Stimulated activated CD4-positive, alpha-beta T cell treated with anti-CD3 and anti-CD28 coated beads, TNF-alpha, amount 100 ng/mL, for 48 hours (primary cell): ENCODE measurements around the gene SLC26A8.
"Not testable (repeated sequence)": the region's sequence is repeated elsewhere in the genome, so short reads cannot be mapped to it uniquely, and the experiment has no call there.

Experiments used
- DNase-seq, 3 donors: peaks; one replicate each; pipeline ENCODE4 v3.0.0-alpha.2; 2020; ENCODE audit warnings: low read depth in 3 of 3

The SLC26A8 gene

DNA sequence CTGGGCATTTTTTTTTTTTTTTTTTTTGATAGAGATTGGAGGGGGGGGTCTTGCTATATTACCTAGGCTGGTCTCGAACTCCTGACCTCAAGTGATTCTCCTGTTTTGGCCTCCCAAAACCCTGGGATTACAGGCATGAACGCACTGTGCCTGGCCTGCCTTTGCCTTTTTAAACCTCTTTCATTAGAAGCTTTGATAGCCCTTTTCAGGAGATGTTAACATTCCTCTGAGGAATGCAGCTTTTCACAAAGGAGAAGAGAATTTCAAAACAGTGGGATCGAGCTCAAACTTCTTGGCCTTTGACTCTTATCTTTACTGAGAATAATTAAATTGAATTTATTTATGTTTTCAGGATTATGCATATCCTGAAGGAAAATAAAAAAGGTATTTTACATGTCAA, 31.3 kb downstream of the SLC26A8 start:
- DNase-seq = no peak

DNA sequence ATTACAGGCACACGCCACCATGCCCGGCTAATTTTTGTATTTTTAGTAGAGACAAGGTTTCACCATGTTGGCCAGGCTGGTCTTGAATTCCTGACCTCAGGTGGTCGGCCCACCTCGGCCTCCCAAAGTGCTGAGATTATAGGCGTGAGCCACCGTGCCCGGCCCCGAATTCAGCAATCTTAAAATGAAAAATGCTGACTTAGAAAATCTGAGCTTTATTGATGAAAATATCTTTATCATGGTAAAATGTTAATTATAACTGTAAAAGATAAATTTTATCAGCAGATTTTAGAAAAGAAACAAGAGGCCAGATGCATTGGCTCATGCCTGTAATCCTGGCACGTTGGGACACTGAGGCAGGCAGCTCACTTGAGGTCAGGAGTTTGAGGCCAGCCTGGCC, 36.4 kb downstream of the SLC26A8 start:
- DNase-seq = not testable (repeated sequence)

DNA sequence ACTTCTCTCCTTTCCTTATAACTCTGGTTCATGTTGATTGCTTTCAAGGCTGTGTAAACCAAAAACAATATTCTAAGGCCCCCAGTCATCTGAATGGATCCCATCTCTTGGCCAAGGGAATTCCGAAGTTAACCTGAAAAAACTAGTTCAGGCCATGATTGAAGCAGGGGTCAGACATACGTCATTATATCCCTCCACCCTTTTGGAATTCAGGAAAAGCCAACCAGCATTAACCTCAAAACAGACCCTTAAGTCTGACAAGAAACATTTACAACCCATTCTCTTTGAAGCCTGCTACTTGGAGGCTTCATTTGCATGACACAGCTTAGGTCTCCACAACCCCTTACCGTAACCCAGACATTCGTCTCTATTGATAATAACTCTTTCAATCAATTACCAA, 39.7 kb downstream of the SLC26A8 start:
- no peak for DNase-seq

DNA sequence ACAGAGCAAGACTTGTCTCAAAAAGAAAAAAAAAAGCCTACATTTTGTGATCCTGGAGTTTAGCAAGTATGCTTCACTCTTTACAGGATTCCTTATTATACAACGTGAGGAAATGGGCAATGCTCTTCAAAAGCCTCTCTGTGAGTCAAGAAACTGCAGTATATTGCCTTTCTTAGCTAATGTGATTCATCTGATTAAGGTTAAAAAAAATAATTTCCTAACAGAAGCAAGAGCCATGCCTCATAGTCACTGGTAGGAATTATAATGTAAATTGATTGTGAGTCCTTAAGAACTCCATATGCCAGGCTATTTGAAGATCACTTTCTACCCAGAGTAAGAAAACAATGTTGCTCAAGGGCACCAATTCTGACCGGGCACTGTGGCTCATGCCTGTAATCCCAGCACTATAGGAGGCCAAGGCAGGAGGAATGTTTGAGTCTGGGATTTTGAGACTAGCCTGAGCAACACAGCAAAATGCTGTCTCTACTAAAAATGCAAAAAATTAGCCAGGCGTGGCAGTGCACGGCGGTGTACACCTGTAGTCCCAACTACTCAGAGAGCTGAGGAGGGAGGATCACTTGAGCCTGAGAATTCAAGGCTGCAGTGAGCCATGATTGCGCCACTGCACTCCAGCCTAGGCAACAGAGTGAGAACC, 43.3 kb downstream of the SLC26A8 start:
- DNase-seq = no peak

DNA sequence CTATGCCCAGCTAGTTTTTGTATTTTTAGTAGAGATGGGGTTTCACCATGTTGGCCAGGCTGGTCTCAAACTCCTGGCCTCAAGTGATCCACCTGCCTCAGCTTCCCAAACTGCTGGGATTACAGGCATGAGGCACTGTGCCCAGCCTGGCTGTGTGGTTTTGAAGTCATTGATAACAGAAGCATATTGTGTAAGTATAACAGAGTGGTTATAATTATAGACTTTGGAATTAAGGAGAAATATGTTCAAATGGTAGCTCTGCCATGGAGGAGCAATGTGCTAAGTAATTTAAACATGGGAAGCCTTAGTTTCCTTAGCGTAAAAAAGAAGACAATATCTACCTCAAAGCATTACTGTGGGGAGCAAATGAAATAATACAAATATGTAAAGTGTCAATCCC, 44.3 kb downstream of the SLC26A8 start:
- not testable (repeated sequence) for DNase-seq

DNA sequence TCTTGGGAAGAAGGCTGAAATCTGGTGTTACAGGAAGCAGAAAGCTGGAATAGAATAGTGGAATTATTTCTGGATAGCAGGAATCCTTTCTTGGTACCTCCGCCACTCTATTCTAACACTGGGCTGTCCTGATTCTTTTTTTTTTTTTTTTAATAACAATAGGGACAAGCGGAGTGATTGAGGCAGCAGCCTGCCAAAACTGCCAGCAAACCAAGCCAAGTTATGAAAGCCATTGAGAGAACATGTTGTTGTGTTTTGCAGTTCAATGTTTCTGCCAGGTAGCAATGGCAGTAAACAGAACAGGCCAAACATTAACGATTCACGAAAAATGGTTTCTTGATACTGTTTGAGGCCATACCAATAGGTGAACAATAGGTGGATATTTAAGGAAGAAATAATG, 47.1 kb downstream of the SLC26A8 start:
- no peak for DNase-seq

DNA sequence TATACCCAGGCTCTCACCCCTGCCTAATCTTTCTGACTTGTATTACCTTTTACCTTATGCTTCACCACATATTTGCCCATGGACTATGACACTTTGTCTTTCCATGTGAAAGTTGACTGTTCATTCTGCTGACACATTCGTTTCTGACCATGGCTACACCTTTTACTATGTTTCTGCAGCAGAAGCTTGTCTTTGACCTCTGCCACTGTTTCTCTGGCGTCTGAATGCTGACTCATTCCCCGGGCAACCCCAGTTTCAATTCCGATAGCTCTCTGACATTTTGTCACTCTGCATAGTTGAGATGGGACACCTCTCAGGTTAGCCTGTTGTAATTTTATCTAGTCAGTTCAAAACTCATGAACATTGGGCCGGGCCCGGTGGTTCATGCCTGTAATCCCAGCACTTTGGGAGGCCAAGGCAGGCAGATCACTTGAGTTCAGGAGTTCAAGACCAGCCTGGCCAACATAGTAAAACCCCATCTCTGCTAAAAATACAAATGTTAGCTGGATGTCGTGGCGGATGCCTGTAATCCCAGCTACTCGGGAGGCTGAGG, 50.7 kb downstream of the SLC26A8 start:
- peak; percentile 7 to 40 (median 19) for DNase-seq

DNA sequence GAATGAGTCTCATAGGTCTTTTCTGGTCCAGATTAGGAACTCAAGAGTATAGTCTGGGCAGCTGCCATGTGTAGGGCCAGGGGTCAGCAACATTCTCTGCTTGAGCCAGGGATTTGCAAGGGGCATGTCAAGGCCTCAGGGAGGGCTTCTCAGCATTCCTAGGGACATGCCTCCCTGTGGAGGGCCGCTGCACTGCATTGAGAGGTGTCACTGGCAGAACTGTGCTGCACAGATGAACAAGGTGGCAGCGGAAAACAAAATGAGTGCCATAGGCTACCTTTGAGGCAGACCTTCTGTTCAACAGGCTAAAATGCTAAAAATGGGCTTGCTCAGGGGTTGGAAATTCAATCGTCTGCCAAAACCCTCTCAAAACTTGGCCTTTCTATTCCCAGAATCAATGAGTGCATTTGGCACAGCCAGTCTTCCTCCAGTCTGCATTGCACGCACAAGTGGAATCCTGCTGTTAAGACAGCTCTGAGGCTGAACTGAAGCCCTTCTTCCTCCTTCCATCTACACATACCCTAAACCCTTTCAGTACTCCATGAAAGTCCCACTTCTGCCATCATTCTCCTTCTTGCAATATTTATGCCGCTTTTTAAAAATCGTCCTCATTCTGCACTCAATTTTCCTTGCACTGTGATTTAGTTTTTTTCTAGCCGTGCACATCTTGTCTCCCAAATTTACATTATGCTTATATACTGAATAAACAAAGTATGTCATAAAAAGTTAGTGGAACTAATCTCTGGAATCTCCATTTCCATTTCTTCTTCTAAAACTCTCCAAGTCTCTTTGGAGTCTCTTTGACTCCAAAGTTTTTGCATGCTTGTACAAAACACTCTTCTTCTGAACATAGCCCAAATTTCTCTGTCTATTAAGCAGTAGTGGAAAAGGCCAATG, 51.7 kb downstream of the SLC26A8 start:
- no peak for DNase-seq

DNA sequence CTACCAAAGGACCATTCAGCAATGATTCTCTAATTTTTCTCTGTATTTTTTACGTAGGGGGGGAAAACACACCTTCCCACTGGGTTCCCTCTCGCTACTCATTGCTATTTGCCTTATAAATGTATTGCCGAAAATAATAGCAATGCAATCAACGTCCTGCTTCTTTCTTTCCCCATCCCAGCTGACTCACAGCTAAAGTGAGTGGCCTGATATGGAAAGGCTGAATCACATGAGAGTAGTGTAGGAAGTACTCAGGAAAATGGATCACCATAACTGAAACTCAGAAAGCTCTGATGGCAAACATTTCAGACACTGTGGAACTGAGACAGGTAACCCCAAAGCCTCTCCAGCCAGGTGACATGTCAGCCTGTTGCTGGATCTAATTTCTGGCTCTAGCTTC, 54.3 kb downstream of the SLC26A8 start:
- DNase-seq = no peak

DNA sequence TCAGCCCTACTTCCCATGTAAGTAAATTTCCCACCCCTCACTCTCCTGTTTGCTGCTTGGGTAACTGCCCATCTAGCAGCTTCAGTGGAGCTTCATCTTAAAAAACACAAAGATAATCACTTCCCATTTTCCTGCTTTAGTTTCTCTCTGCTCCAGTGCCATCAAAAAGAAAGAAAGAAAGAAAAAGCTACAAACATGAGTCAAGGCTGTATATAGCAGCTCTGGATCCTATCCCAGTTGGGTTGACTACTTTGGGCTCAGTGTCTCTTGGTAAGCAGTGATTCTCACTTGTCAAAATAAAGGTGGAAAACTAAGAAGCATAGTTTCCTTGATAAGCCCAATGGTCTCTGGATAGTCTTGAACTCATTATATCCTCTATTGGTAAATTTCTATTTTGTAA, 54.8 kb downstream of the SLC26A8 start:
- no peak for DNase-seq

DNA sequence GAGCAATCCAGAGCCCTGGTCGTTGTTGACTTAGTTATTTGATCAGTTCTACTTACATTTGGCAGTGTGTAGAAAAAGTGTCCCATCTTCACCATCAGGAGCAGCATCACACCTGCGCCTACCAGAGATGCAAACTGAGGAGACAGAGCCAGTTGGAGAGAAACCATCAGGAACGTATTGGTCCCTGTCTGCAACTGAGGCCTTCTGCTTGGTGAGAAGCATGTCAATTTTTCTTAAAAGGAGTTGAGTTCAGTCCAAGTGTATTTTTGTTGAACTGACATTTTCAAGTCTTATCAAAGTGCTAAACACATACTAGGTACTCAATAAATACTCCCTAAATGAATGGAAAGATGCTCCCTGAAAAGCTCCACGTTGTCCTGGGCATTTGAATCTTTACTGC, 55.6 kb downstream of the SLC26A8 start:
- no peak for DNase-seq

DNA sequence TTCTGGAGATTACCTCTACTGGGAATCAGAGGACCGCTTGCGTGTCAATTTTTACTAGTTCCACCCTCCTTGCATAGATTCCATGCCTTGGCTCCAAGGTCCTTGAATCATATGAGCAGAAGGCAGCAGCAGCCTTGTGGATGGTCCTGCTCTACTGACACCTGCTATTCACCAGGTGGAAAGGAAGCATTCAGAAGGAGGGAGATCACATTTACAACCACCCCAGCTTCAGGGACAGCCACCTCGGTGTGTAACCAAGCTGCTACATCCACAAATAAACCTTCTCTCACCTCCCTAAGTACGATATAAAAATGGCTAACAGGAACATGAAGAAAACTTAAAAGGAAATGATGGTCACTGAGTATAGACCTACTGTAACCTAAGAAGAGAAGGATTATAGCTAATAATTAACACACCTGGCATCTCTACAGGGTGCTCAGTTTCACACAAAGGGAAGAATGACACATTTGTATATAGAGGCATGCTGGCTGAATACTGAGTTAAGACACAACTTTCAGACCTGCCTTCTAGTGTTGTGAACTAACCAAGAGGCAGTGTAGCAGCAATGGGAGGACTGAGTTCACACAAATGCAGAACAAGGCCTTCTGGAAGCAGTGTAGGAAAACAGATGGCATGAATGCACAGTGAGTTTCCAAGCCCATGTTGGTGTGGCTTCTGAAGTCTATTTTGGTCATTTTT, 57.2 kb downstream of the SLC26A8 start:
- DNase-seq = no peak

DNA sequence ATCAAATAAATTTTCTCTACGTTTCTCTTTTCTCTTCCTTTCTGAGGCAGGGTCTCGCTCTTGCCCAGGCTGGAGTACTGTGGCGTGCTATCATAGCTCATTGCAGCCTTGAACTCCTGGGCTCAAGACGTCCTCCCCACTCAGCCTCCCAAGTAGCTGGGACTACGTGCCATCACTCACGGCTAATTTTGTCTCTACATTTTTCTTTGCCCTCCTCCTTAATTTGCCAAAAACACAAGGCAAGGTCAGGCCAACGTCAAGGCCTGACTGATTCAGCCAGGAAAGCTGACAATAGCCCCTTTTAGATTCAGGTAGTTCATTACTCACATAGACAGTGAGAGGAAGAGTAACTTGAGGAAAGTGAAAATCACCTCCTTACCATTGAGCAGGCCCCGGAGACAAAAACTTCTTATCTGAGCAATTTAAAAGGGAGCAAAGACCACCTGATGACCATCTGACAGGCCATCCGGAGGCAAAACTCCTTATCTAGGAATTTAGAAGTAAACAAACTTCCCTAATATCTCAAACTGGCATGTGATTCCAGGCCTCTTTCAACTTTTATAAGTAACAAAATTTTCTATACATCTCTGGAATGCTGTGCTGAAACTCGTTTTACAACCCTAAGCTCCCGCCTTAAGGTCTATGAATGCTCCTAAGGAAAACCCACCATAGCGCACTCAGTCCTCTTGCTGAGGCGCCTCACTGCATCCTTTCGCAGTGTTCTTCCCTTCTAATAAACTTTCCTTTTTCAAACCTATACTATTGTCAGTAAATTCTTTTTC, 61.5 kb downstream of the SLC26A8 start:
- no peak for DNase-seq

DNA sequence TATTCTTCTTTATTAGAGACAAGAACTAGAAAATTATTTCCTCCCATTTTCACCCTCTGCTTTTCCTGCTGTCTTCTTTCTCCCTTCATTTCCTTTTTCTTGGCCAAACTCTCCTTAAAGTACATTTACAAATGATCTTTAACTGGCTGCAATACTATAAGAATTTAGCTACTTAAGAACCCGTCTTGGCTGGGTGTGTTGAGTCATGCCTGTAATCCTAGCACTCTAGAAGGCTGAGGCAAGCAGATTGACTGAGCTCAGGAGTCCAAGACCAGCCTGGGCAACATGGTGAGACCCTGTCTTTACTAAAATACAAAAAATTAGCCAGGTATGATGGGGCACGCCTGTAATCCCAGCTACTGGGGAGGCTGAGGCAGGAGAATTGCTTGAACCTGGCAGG, 64.3 kb downstream of the SLC26A8 start:
- DNase-seq = no peak

DNA sequence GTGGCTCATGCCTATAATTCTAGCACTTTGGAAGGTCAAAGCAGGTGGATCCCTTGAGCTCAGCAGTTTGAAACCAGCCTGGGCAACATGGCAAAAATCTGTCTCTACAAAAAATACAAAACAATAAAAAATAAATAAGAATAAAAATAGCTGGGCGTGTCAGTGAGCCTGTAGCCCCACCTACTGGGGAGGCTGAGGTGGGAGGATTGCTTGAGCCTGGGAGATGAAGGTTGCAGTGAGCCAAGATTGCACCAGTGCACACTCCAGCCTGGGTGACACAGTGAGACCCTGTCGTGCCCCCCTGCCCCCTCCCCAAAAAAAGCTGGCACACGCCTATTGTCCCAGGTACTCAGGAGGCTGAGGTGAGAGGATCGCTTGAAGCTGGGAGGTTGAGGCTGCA, 68.5 kb downstream of the SLC26A8 start:
- DNase-seq = no peak

DNA sequence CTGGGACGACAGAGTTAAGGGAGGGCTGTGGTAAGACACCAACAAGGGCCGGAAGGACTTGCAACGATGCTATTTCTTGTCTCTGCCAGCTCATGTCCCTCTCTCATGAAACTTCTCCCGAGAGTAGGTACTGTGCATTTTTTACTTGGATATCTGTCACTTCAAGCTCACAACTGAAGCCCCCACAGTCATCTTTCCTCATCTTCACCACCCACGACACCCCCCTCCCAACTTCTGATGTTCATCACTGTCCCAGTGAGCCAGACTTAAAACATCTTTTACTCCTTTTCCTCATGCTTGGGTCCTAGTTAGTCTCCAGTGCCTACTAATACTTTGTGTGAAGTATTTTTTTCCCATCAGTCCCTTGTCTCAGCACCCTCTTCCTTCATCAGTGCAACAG, 68.9 kb downstream of the SLC26A8 start:
- DNase-seq = no peak

DNA sequence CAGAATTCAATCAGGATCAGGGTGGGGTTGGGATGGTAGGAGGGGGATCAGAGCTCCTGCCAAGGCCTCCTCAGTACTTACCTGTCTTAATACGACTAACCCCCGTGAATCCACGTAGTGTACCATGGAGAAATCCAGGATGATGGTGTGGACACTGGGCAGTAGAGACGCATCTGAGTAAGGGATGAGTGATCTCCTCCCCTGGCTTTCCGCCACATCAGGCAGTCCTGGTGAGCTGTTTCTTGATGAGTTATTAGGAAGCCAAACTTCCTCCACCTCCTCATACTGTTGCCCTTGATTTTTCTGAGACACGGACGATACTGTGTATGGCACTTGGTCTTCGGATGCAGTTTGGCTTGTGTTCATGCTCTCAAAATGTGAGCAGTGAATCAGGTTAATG, 69.4 kb downstream of the SLC26A8 start:
- no peak for DNase-seq

DNA sequence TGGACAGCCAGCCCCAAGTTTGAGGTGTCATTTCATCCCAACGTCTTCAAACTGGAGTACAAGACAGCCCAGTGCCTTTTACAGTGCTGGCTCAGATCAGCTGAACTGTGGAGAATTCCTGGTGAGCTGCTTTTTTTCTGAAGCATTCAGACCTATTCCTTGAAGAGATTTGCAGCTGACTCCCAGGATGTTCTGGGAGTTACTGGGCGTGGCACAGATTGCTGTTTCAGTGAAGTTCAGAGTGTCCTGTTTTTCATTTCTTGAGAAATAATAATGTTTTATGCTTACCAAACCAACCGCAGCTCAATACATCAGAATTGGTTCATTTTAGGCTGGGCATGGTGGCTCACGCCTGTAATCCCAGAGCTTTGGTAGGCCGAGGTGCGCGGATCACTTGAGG, 70.1 kb downstream of the SLC26A8 start:
- no peak for DNase-seq

DNA sequence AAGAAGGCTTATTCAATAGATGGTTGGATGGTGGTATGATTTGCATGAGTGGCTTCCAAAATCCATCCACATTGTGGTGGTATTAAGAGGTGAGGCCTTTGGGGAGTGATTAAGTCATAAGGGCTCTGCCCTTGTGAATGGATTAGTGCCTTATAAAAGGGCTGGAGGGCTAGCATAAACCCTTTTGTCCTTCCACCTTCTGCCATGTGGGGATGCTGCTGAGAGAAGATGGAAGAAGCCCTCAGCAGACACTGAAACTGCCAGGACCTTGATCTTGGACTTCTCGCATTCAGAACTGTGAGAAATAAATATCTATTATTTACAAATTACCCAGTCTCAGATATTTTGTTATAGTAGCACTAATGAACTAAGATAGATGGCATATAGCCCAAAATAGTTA, 75.7 kb downstream of the SLC26A8 start:
- no peak for DNase-seq

DNA sequence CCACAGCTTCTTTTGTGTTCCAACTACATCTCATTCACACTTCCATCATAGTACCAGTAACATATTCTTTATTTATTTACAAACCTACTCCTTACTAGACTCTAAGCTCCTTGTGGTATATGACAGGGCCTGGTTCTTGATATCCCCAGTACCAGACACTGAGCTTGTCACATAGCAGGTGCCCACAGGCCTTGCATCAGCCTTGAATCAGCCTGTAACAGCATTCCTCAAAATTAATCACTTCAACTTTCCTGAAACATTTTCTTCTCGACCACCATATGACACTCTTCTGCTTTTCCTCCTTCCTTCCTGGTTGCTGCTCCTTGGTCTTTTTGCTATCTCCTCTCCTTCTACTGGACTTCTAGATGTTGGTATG, 78.8 kb downstream of the SLC26A8 start:
- no peak for DNase-seq

DNA sequence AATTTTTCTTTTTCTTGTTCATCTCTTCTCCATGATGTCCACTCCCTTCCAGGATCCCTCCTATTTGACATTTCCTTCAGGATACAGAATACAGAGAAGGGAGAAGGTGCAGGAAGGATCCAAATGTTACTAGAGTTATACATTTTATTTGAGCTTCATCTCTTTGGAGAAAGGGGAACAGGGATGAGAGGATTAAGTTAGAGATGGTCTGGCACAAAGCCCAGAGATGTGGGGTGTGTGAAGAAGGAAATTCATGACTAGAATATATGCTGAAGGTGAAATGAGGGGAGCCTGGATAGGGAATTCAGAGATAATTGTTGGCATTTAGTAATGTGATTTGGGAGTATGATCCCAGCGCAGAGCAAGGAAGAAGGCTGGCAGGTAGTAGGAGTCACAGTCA, 81.1 kb downstream of the SLC26A8 start:
- no peak for DNase-seq

DNA sequence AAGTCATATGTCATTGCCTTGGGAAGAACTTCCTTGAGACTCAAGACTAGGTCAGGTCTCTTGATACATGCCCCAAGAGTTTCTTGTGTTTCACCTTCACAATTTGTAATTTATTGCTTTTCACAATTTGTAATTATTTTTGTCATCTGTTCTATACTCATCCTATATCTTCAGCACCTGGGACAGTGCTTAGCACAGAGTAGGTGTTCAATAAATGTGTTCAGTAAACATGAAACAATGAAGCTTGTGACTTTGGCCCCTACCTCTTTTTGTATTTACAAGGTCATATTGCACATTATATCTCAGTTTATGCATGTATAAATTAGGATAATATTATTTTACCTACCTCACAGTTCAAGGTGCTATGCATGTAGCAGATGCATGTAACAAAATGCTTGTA, 82.1 kb downstream of the SLC26A8 start:
- no peak for DNase-seq
